GM10266 (cell line): ENCODE data around the gene SPOUT1.
"Not testable (repeated sequence)": the region's sequence is repeated elsewhere in the genome, so short reads cannot be mapped to it uniquely, and the experiment has no call there.

Experiments used
- DNase-seq: peaks from one replicate; pipeline ENCODE4 v3.0.0; 2012; ENCODE audit errors: extremely low spot score
- CTCF ChIP-seq: IDR thresholded peaks from 2 replicates; pipeline ENCODE4 v1.5.1; 2012; ENCODE audit warnings: mild to moderate bottlenecking, low read depth; ENCODE audit not compliant: control insufficient read depth, insufficient read depth; ENCODE audit errors: missing control alignments

SPOUT1 gene

GRCh38 chr9:128829477-128830251, at the start of gene SPOUT1:
Gene SPOUT1 (minus strand): TSS chr9:128829794. CDS start chr9:128829780, 14 bp downstream.
- DNase-seq = peak; percentile 98
- no peak for TF ChIP-seq CTCF

- TF ChIP-seq CTCF = no peak
- no peak for DNase-seq
Observed at GRCh38 chr9:128877852-128878251, 48.3 kb upstream of the SPOUT1 start.

GRCh38 chr9:128870941-128871265, 41.3 kb upstream of the SPOUT1 start:
- not testable (repeated sequence) for DNase-seq

- DNase-seq = no peak
- TF ChIP-seq CTCF = no peak
Observed at GRCh38 chr9:128870128-128870940, 40.7 kb upstream of the SPOUT1 start.

GRCh38 chr9:128863647-128864046, 34.1 kb upstream of the SPOUT1 start:
- peak; percentile 80 for DNase-seq
- peak; percentile 97 for TF ChIP-seq CTCF

- no peak for TF ChIP-seq CTCF
- no peak for DNase-seq
Observed at GRCh38 chr9:128862401-128862851, 32.8 kb upstream of the SPOUT1 start.

GRCh38 chr9:128861501-128861900, 31.9 kb upstream of the SPOUT1 start:
- no peak for TF ChIP-seq CTCF
- DNase-seq = no peak
